ENCODE data around the gene SEPTIN3. TPM values are rescaled to one million over a fixed set of nuclear protein-coding genes. Genes with fewer than 3 reads are reported as not detected.

SEPTIN3 gene
- total RNA-seq, 4 donors from 2014 or later, result 0.19 to 0.51 (median 0.22) TPM; not detected in 1

GRCh38 chr22:41992496-41992895, 23.3 kb downstream of the SEPTIN3 start:
- no peak for TF ChIP-seq CTCF (IDR thresholded peaks at IDR 0.05; ENCODE audit: low read depth)

GRCh38 chr22:41995211-41995610, 26.0 kb downstream of the SEPTIN3 start:
- TF ChIP-seq CTCF (IDR thresholded peaks at IDR 0.05; ENCODE audit: low read depth), result no peak

- TF ChIP-seq CTCF (IDR thresholded peaks at IDR 0.05; ENCODE audit: low read depth), result no peak
These were observed 27.6 kb downstream of the SEPTIN3 start for GRCh38 chr22:41996826-41997225.

GRCh38 chr22:41998361-41999261, 29.4 kb downstream of the SEPTIN3 start, which contains the start of gene WBP2NL:
WBP2NL (plus strand) TSS chr22:41998788; CDS start chr22:41998819, 31 bp downstream.
- no peak for TF ChIP-seq CTCF (IDR thresholded peaks at IDR 0.05; ENCODE audit: low read depth)

GRCh38 chr22:42000466-42000865, 31.2 kb downstream of the SEPTIN3 start:
- TF ChIP-seq CTCF (IDR thresholded peaks at IDR 0.05; ENCODE audit: low read depth), result no peak

GRCh38 chr22:42001121-42001520, 31.9 kb downstream of the SEPTIN3 start:
- no peak for TF ChIP-seq CTCF (IDR thresholded peaks at IDR 0.05; ENCODE audit: low read depth)

- TF ChIP-seq CTCF (IDR thresholded peaks at IDR 0.05; ENCODE audit: low read depth), result no peak
These were observed 32.5 kb downstream of the SEPTIN3 start for GRCh38 chr22:42001706-42002105.

Data from subcutaneous adipose tissue (tissue), 4 donors.